ENCODE data around the gene SCAMP2.
A peak's percentile ranks its signal among the peaks of the same experiment; 100 is the strongest.

SCAMP2 gene

DNA sequence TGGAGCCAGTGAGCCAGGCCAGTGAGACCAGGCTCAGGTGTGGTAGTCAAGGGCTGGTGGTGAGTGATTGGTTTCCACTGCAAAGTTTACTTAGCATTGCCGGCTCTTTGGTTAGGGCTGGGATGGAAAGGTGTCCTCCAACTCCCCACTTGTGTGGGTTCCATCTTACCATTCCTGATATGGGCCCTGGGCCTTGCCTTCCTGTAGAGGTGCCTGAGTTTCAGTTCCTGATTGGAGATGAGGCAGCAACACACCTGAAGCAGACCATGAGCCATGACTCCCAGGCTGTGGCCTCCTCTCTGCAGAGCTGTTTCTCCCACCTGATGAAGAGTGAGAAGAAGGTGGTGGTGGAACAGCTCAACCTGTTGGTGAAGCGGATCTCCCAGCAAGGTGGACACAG lies 19.8 kb upstream of the SCAMP2 start:
- no peak overlapping the region for H3K9ac ChIP-seq
- H3K27me3 ChIP-seq (ENCODE audit: control insufficient read depth, insufficient read depth, low read length): no peaks in the 10 kb centered on the region
- no peak overlapping the region for H3K4me3 ChIP-seq (ENCODE audit: low read depth, low read length)
- H3K27ac ChIP-seq: no peak overlapping the region
- no peaks in the 10 kb centered on the region for H3K4me1 ChIP-seq
- no peaks in the 10 kb centered on the region for H3K79me2 ChIP-seq
- H3K4me2 ChIP-seq (ENCODE audit: low read length): no peak overlapping the region
- TF ChIP-seq, protein P1, sequence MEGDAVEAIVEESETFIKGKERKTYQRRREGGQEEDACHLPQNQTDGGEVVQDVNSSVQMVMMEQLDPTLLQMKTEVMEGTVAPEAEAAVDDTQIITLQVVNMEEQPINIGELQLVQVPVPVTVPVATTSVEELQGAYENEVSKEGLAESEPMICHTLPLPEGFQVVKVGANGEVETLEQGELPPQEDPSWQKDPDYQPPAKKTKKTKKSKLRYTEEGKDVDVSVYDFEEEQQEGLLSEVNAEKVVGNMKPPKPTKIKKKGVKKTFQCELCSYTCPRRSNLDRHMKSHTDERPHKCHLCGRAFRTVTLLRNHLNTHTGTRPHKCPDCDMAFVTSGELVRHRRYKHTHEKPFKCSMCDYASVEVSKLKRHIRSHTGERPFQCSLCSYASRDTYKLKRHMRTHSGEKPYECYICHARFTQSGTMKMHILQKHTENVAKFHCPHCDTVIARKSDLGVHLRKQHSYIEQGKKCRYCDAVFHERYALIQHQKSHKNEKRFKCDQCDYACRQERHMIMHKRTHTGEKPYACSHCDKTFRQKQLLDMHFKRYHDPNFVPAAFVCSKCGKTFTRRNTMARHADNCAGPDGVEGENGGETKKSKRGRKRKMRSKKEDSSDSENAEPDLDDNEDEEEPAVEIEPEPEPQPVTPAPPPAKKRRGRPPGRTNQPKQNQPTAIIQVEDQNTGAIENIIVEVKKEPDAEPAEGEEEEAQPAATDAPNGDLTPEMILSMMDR (IDR thresholded peaks at IDR 0.05): no peak
- no peaks in the 10 kb centered on the region for H3K36me3 ChIP-seq (ENCODE audit: control insufficient read depth, insufficient read depth, low read length)
- H2AFZ ChIP-seq: no peak overlapping the region
- no peaks in the 10 kb centered on the region for H3K9me3 ChIP-seq (ENCODE audit: control insufficient read depth, low read length)

DNA sequence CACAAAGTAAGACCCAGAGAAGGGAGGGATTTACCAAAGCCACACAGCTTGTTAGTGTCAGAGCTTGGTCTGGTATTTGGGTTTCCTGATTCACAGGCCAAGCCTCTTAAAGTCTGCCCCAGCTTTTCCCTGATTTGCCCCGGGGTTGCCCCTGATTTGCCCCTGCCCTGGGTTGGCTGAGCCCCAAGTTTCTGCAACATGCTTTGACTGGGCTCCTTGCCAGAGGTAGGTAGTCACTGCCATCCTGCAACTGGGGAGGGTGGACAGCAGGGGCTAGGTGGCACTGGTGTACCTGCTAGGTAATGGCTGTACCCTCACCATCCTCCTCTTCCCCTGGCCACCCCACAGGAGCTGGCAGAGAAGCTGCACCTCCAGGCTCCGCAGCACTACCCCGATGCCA lies 19.1 kb upstream of the SCAMP2 start:
- TF ChIP-seq, protein P1 (IDR thresholded peaks at IDR 0.05): no peak
- H3K4me1 ChIP-seq: no peaks in the 10 kb centered on the region
- no peak overlapping the region for H3K27ac ChIP-seq
- no peaks in the 10 kb centered on the region for H3K9me3 ChIP-seq (ENCODE audit: control insufficient read depth, low read length)
- H3K27me3 ChIP-seq (ENCODE audit: control insufficient read depth, insufficient read depth, low read length): no peaks in the 10 kb centered on the region
- no peak overlapping the region for H3K9ac ChIP-seq
- no peaks in the 10 kb centered on the region for H3K36me3 ChIP-seq (ENCODE audit: control insufficient read depth, insufficient read depth, low read length)
- no peak overlapping the region for H2AFZ ChIP-seq
- H3K4me2 ChIP-seq (ENCODE audit: low read length): no peak overlapping the region
- H3K4me3 ChIP-seq (ENCODE audit: low read depth, low read length): no peak overlapping the region
- no peaks in the 10 kb centered on the region for H3K79me2 ChIP-seq

DNA sequence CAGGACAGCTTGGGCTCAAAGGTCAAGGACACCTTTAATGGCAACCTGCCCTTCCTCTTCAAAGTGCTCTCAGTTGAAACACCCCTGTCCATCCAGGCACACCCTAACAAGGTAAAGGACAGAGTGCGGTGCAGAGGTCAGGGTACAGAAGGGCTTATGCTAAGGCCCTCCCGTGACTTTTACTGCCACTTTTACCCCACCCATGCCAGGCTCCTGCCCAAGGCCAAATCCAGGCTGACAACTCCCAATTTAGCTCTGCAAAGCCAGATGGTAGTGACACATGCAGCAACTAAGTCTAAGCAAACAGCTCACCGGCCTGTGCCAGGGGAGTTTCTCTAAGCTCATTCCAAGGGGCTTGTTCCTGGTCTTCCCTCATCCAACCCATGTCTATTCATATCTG lies 18.3 kb upstream of the SCAMP2 start:
- TF ChIP-seq, protein P1 (IDR thresholded peaks at IDR 0.05): no peak
- Histone ChIP-seq H3K9me3 (ENCODE audit: control insufficient read depth, low read length) (no peaks in the 10 kb centered on the region), H3K9ac (no peak overlapping the region), H3K4me1 (no peaks in the 10 kb centered on the region), H3K4me2 (ENCODE audit: low read length) (no peak overlapping the region), H3K27me3 (ENCODE audit: control insufficient read depth, insufficient read depth, low read length) (no peaks in the 10 kb centered on the region), H3K36me3 (ENCODE audit: control insufficient read depth, insufficient read depth, low read length) (no peaks in the 10 kb centered on the region), H3K27ac (no peak overlapping the region), H2AFZ (no peak overlapping the region), H3K79me2 (no peaks in the 10 kb centered on the region), H3K4me3 (ENCODE audit: low read depth, low read length) (no peak overlapping the region)

DNA sequence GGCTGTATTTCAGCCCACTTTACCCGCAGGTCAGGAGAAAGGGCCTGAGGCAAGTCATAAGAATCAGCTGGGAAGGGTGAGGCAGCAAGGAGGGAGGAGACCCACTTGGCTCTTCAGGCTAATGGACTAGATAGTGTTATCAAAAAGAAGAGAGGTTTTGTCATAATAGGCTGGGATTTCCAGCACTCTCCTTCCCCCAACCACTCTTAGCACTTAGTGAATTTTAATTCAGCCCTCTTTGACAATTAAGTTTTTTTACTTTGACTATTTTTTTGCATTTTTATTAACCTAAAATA lies 17.4 kb upstream of the SCAMP2 start:
- Histone ChIP-seq H3K4me1 (no peaks in the 10 kb centered on the region), H3K27ac (peak overlapping the region; percentile 54), H3K79me2 (no peaks in the 10 kb centered on the region)

More for the DNA sequence above, 17.4 kb upstream of the SCAMP2 start:
- Histone ChIP-seq H3K9ac (no peak overlapping the region), H3K4me2 (ENCODE audit: low read length) (peak overlapping the region; percentile 85), H3K27me3 (ENCODE audit: control insufficient read depth, insufficient read depth, low read length) (no peaks in the 10 kb centered on the region), H2AFZ (no peak overlapping the region), H3K36me3 (ENCODE audit: control insufficient read depth, insufficient read depth, low read length) (no peaks in the 10 kb centered on the region), H3K4me3 (ENCODE audit: low read depth, low read length) (peak overlapping the region; percentile 78), H3K9me3 (ENCODE audit: control insufficient read depth, low read length) (no peaks in the 10 kb centered on the region)
- TF ChIP-seq, protein P1 (IDR thresholded peaks at IDR 0.05): no peak

Measured in parathyroid adenoma (tissue), 2 donors.